Endothelial cell of umbilical vein (primary cell): ENCODE data around the gene BCAS4. TPM values are rescaled to one million over a fixed set of nuclear protein-coding genes. Genes with fewer than 3 reads are reported as not detected.

Experiments
- BruUV-seq: library from RNA; stranded (reverse); fragments of 400-500 nt; replicated peaks from 2 replicates; lab custom pipeline; 2021; lab: Mats Ljungman, UMichigan
- CTCF ChIA-PET: fragments of 300-600, 350-600 bp; sonication (Branson Sonifier 250); formaldehyde crosslinking; loops from one replicate; lab custom pipeline; 2021; ENCODE audit warnings: antibody characterized with exemption, inconsistent platforms; lab: Charles Lee
- POLR2A ChIA-PET: fragments of 300-600, 350-600 bp; sonication (Branson Sonifier 250); formaldehyde crosslinking; loops from one replicate; lab custom pipeline; 2021; ENCODE audit warnings: antibody characterized with exemption, inconsistent platforms; lab: Charles Lee
- DNase-seq: peaks from one replicate; pipeline ENCODE4 v3.0.0-alpha.2; 2011; ENCODE audit warnings: low read depth, low spot score
- FAIRE-seq: peaks from 2 replicates; lab custom pipeline; 2011; peaks lifted over from hg19 to GRCh38; lab: Jason Lieb, UNC
- H2AFZ ChIP-seq: 2 replicates; pipeline ENCODE4 v1.6.0; 2012; ENCODE audit warnings: low read depth, low read length, control low read depth, inconsistent platforms
- H3K27ac ChIP-seq: 2 replicates; pipeline ENCODE4 v1.5.1; 2011; ENCODE audit warnings: low read depth, mild to moderate bottlenecking, control low read depth, low read length, moderate library complexity; ENCODE audit not compliant: insufficient read depth
- H3K27me3 ChIP-seq, 2 experiments: 2 replicates each; pipeline versions ENCODE4 v1.6.0 to v1.6.1; 2011; ENCODE audit warnings: low read length in 2 of 2, mixed read lengths in 1 of 2; ENCODE audit not compliant: control insufficient read depth in 2 of 2, insufficient read depth in 2 of 2
- H3K36me3 ChIP-seq, 2 experiments: 2 replicates in 1 of 2; 3 replicates in 1 of 2; pipeline ENCODE4 v1.5.1; 2011; ENCODE audit warnings: low read length in 2 of 2, mild to moderate bottlenecking in 1 of 2, moderate library complexity in 1 of 2; ENCODE audit not compliant: control insufficient read depth in 2 of 2, insufficient read depth in 2 of 2; ENCODE audit errors: extremely low read depth in 1 of 2
- H3K4me1 ChIP-seq: 3 replicates; pipeline ENCODE4 v1.5.1; 2011; ENCODE audit warnings: mild to moderate bottlenecking, low read length; ENCODE audit not compliant: control insufficient read depth, insufficient read depth; ENCODE audit errors: extremely low read depth
- H3K4me2 ChIP-seq: 2 replicates; pipeline ENCODE4 v1.6.1; 2011; ENCODE audit warnings: low read length, control low read depth, mixed read lengths; ENCODE audit not compliant: insufficient read depth
- H3K4me3 ChIP-seq, 3 experiments: fragments of 200-600 bp in 1 of 3; sonication (generic), shearing (Covaris generic) in 1 of 3; replicated peaks in 1 of 3; 2 replicates each; pipeline ENCODE4 v1.5.1; 2011 to 2016; ENCODE audit warnings: control low read depth in 3 of 3, low read length in 3 of 3, mild to moderate bottlenecking in 2 of 3, inconsistent platforms in 1 of 3, low read depth in 1 of 3, moderate library complexity in 1 of 3; ENCODE audit not compliant: insufficient read depth in 1 of 3
- H3K79me2 ChIP-seq: 2 replicates; pipeline ENCODE4 v1.6.0; 2012; ENCODE audit warnings: low read length, inconsistent platforms; ENCODE audit not compliant: control insufficient read depth, insufficient read depth
- H3K9ac ChIP-seq: replicated peaks from 2 replicates; pipeline ENCODE3; 2011; ENCODE audit warnings: low read length, control low read depth; ENCODE audit not compliant: insufficient read depth; ENCODE audit errors: extremely low read depth
- H3K9me1 ChIP-seq: replicated peaks from 3 replicates; pipeline ENCODE4 v1.6.0; 2011; ENCODE audit warnings: mild to moderate bottlenecking, low read length; ENCODE audit not compliant: control insufficient read depth, insufficient read depth; ENCODE audit errors: extremely low read depth
- H3K9me3 ChIP-seq: replicated peaks from 2 replicates; pipeline ENCODE4 v1.5.1; 2012; ENCODE audit warnings: low read length, inconsistent platforms; ENCODE audit not compliant: control insufficient read depth, insufficient read depth
- H4K20me1 ChIP-seq: replicated peaks from 2 replicates; pipeline ENCODE3; 2011; ENCODE audit warnings: mild to moderate bottlenecking, low read length; ENCODE audit not compliant: control insufficient read depth, insufficient read depth; ENCODE audit errors: extremely low read depth
- EZH2 ChIP-seq: IDR thresholded peaks from 2 replicates; pipeline ENCODE4 v1.6.1; 2012; ENCODE audit warnings: borderline replicate concordance, low read depth, mild to moderate bottlenecking, moderate library complexity, low read length, inconsistent platforms; ENCODE audit not compliant: severe bottlenecking
- FOS ChIP-seq: IDR thresholded peaks from 2 replicates; pipeline ENCODE4 v1.6.1; 2011; ENCODE audit warnings: mild to moderate bottlenecking, low read length, moderate library complexity, borderline replicate concordance; ENCODE audit not compliant: insufficient read depth
- GATA2 ChIP-seq: IDR thresholded peaks from 2 replicates; pipeline ENCODE4 v1.7.0; 2011; ENCODE audit warnings: low read depth, mild to moderate bottlenecking, moderate library complexity, mixed read lengths, low read length; ENCODE audit not compliant: insufficient read length, insufficient read depth
- JUN ChIP-seq: IDR thresholded peaks from 2 replicates; pipeline ENCODE4 v1.6.1; 2011; ENCODE audit warnings: borderline replicate concordance, low read depth; ENCODE audit not compliant: insufficient read length, insufficient read depth
- MYC ChIP-seq: IDR thresholded peaks from one replicate; pipeline ENCODE4 v1.6.1; 2011; ENCODE audit warnings: mild to moderate bottlenecking, low read depth, low read length
- POLR2A ChIP-seq: IDR thresholded peaks from 2 replicates; pipeline ENCODE4 v1.6.1; 2012; ENCODE audit warnings: low read depth, mild to moderate bottlenecking, control low read depth, low read length
- POLR2AphosphoS5 ChIP-seq: IDR thresholded peaks from 2 replicates; pipeline ENCODE4 v1.6.1; 2012; ENCODE audit warnings: low read depth, mild to moderate bottlenecking, control low read depth, low read length, moderate library complexity; ENCODE audit not compliant: insufficient read depth
- dilution Hi-C: fragments of 300-500 bp; cut with MboI; formaldehyde crosslinking; loops from one replicate; pipeline ENCODE4 v1.15.0; 2019; ENCODE audit warnings: low sequenced_read_pairs; ENCODE audit not compliant: extremely low pct_ligation_motif_present
- intact Hi-C: fragments of 100-400 bp; cut with micrococcal nuclease; formaldehyde crosslinking; loops from one replicate; pipeline ENCODE4 v1.10.0; 2022
- polyA plus RNA-seq, 4 experiments: library from polyadenylated mRNA; depleted of rRNA in 3 of 4; stranded (reverse) in 3 of 4; unstranded in 1 of 4; fragments of >200 nt; gene quantifications; 2 replicates each; pipeline versions ENCODE4 v1.2.1 to v1.2.3, GENCODE V29; 2011 to 2012; ENCODE audit warnings: missing spikeins in 1 of 4
- total RNA-seq: library from RNA; stranded (reverse); gene quantifications from 2 replicates; pipeline ENCODE4 v1.2.3, GENCODE V29; 2021
- TF ChIP-seq, protein P1 (sequence below): IDR thresholded peaks from 2 replicates; pipeline ENCODE4 v1.6.1; 2011; ENCODE audit not compliant: insufficient read depth, insufficient read length
- TF ChIP-seq, protein P2 (sequence below), 2 donors: IDR thresholded peaks; 1 replicate in 1 of 2; 2 replicates in 1 of 2; pipeline ENCODE4 v1.5.1; 2011; ENCODE audit warnings: low read length in 2 of 2, mild to moderate bottlenecking in 2 of 2, moderate library complexity in 2 of 2, control low read depth in 1 of 2, inconsistent platforms in 1 of 2, low read depth in 1 of 2; ENCODE audit not compliant: insufficient read depth in 1 of 2; ENCODE audit errors: extremely low read depth in 1 of 2

The BCAS4 gene
- total and polyA plus RNA-seq, 2 donors (not counting 3 experiments of a cell fraction or from before 2014, with no cell fraction given): 1.0 to 1.5 TPM

DNA sequence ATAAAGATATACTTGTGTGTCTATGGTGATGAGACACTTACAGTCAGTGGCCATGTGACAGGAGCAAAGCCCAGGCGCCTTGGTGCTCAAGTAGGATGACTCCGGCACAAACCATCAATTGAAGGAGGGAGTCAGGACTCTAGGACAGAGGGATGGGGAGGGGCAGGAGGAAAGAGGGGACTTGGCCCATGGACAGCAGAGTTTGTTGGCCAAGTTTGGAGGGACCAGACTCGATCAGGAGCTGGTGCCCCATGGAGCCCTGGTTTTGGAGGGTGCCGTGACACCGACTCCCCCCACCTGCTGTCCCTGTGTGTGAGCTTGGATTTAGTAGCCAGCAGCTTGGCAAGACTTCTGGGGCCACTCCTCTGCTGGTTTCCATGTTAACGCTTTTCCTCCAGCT, 70.3 kb downstream of the BCAS4 start:
- Histone ChIP-seq H3K4me3 (no peak overlapping the region), H3K36me3 (no peaks in the 10 kb centered on the region), H3K9ac (no peak overlapping the region), H4K20me1 (no peaks in the 10 kb centered on the region), H3K9me3 (no peaks in the 10 kb centered on the region), H3K27ac (no peak overlapping the region), H2AFZ (no peak overlapping the region), H3K9me1 (no peaks in the 10 kb centered on the region), H3K79me2 (no peaks in the 10 kb centered on the region), H3K4me2 (no peak overlapping the region), H3K27me3 (no peaks in the 10 kb centered on the region), H3K4me1 (no peaks in the 10 kb centered on the region)
- intact Hi-C loops (no loop called here), dilution Hi-C loops (no loop called here)
- TF ChIP-seq, protein P1, sequence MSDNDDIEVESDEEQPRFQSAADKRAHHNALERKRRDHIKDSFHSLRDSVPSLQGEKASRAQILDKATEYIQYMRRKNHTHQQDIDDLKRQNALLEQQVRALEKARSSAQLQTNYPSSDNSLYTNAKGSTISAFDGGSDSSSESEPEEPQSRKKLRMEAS: no peak
- TF ChIP-seq MYC: no peak
- TF ChIP-seq, protein P2, sequence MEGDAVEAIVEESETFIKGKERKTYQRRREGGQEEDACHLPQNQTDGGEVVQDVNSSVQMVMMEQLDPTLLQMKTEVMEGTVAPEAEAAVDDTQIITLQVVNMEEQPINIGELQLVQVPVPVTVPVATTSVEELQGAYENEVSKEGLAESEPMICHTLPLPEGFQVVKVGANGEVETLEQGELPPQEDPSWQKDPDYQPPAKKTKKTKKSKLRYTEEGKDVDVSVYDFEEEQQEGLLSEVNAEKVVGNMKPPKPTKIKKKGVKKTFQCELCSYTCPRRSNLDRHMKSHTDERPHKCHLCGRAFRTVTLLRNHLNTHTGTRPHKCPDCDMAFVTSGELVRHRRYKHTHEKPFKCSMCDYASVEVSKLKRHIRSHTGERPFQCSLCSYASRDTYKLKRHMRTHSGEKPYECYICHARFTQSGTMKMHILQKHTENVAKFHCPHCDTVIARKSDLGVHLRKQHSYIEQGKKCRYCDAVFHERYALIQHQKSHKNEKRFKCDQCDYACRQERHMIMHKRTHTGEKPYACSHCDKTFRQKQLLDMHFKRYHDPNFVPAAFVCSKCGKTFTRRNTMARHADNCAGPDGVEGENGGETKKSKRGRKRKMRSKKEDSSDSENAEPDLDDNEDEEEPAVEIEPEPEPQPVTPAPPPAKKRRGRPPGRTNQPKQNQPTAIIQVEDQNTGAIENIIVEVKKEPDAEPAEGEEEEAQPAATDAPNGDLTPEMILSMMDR (IDR thresholded peaks at IDR 0.05; ENCODE audit: extremely low read depth in 1 of 2, insufficient read depth in 1 of 2, low read depth in 1 of 2, low read length in 2 of 2): no peak
- TF ChIP-seq POLR2AphosphoS5: no peak
- no peak for TF ChIP-seq POLR2A
- TF ChIP-seq GATA2: no peak
- TF ChIP-seq FOS: no peak
- no peak for TF ChIP-seq EZH2
- no peak for TF ChIP-seq JUN
- no peak for FAIRE-seq
- ChIA-PET POLR2A (no interaction called here), CTCF (interaction anchor here (1.2 kb wide), 1 partner anchor 46 kb away, joined by 3 read pairs; no protein-coding TSS in a partner anchor)
- no TSS peak for BruUV-seq
- DNase-seq: no peak
